Breast epithelium (tissue), 4 donors: Measurements from ENCODE around the gene MROH9. TPM values are rescaled to one million over a fixed set of nuclear protein-coding genes. Genes with fewer than 3 reads are reported as not detected.

Experiments
- DNase-seq, 2 donors: peaks; one replicate each; pipeline ENCODE4 v3.0.0-alpha.2; 2019; ENCODE audit warnings: low spot score in 2 of 2
- H3K27ac ChIP-seq, 2 donors: fragments of 200-600 bp; sonication (generic) in 1 of 2; one replicate each; pipeline ENCODE4 v1.5.1; 2016 to 2019; ENCODE audit warnings: mild to moderate bottlenecking in 1 of 2
- H3K27me3 ChIP-seq, 2 donors: fragments of 200-600 bp; sonication (generic) in 1 of 2; one replicate each; pipeline versions ENCODE4 v1.5.1 to v1.6.0; 2017 to 2019; ENCODE audit warnings: control low read depth in 1 of 2, mild to moderate bottlenecking in 1 of 2
- H3K36me3 ChIP-seq: fragments of 200-600 bp; one replicate; pipeline ENCODE4 v1.5.1; 2019
- H3K4me1 ChIP-seq, 2 donors: fragments of 200-600 bp; sonication (generic); one replicate each; pipeline ENCODE4 v1.5.1; 2016 to 2019; ENCODE audit warnings: control low read depth in 1 of 2
- H3K4me3 ChIP-seq, 3 donors: fragments of 200-600 bp; sonication (generic); 1 replicate in 2 of 3; 2 replicates in 1 of 3; pipeline ENCODE4 v1.5.1; 2016 to 2019; ENCODE audit warnings: mild to moderate bottlenecking in 3 of 3, moderate library complexity in 2 of 3
- H3K9me3 ChIP-seq, 2 donors: fragments of 200-600 bp; sonication (generic) in 1 of 2; one replicate each; pipeline ENCODE4 v1.5.1; 2016 to 2019; ENCODE audit warnings: control low read depth in 1 of 2
- POLR2A ChIP-seq: fragments of 450-650 bp; IDR thresholded peaks from one replicate; pipeline ENCODE4 v1.6.1; 2016; ENCODE audit warnings: antibody characterized with exemption, mild to moderate bottlenecking, moderate library complexity
- POLR2AphosphoS5 ChIP-seq, 3 donors: sonication (generic); formaldehyde crosslinking; IDR thresholded peaks; one replicate each; pipeline ENCODE4 v1.6.1; 2017; ENCODE audit warnings: antibody characterized with exemption in 3 of 3
- intact Hi-C: fragments of 100-400 bp; cut with DNase I; formaldehyde crosslinking; loops from one replicate; pipeline ENCODE4 v1.15.1; 2023; ENCODE audit warnings: low total_unique reads
- total RNA-seq, 3 donors: library from RNA; depleted of rRNA; stranded (reverse); fragments of >200 nt; gene quantifications; one replicate each; pipeline ENCODE4 v1.1.0, GENCODE V29; 2016
- TF ChIP-seq, protein P1 (sequence below), 3 donors: fragments of 450-650 bp; IDR thresholded peaks; one replicate each; pipeline ENCODE4 v1.5.1; 2016 to 2017; ENCODE audit warnings: antibody characterized with exemption in 3 of 3, mild to moderate bottlenecking in 3 of 3, moderate library complexity in 3 of 3

MROH9 gene
- total RNA-seq, 3 donors from 2014 or later = not detected

DNA sequence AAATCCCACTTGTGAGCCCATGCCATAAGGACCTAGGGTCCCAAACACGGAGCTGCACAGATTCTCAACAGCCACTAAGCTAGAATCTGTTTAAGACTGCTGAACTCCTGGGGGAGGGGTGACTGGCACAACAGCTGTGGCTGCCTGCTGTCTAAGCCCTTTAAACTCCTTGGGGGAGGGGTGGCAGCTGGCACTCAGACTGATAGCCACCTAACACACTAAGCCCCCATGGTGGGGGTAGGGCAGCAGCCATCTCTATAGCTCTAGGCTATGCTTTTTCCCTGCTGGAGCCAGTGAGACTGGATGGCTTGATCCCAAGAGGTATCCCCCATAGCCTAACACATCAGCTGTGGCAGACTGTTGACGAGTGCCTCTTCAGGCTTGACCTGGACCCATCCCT is 82.1 kb downstream of the MROH9 start:
- DNase-seq = no peak
- Histone ChIP-seq H3K9me3 (no peaks in the 10 kb centered on the region), H3K4me1 (no peaks in the 10 kb centered on the region), H3K36me3 (no peaks in the 10 kb centered on the region), H3K27ac (no peak overlapping the region), H3K27me3 (no peaks in the 10 kb centered on the region), H3K4me3 (no peak overlapping the region)
- TF ChIP-seq, protein P1, sequence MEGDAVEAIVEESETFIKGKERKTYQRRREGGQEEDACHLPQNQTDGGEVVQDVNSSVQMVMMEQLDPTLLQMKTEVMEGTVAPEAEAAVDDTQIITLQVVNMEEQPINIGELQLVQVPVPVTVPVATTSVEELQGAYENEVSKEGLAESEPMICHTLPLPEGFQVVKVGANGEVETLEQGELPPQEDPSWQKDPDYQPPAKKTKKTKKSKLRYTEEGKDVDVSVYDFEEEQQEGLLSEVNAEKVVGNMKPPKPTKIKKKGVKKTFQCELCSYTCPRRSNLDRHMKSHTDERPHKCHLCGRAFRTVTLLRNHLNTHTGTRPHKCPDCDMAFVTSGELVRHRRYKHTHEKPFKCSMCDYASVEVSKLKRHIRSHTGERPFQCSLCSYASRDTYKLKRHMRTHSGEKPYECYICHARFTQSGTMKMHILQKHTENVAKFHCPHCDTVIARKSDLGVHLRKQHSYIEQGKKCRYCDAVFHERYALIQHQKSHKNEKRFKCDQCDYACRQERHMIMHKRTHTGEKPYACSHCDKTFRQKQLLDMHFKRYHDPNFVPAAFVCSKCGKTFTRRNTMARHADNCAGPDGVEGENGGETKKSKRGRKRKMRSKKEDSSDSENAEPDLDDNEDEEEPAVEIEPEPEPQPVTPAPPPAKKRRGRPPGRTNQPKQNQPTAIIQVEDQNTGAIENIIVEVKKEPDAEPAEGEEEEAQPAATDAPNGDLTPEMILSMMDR (IDR thresholded peaks at IDR 0.05) = no peak
- TF ChIP-seq POLR2AphosphoS5 (IDR thresholded peaks at IDR 0.05) = no peak
- no peak for TF ChIP-seq POLR2A
- intact Hi-C loops = no loop called here

DNA sequence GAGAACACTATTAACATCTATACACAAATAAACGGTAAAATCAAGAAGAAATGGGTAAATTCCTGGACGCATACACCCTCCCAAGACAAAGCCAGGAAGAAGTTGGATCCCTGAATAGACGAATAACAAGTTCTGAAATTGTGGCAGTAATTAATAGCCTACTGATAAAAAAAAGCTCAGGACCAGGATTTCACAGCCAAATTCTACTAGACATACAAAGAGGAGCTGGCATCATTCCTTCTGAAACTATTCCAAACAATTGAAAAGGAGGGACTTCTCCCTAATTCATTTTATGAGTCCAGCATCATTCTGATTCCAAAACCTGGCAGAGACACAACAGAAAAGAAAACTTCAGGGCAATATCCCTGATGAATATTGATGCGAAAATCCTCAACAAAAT is 84.6 kb downstream of the MROH9 start:
- H3K27me3 ChIP-seq = no peaks in the 10 kb centered on the region
- no peak overlapping the region for H3K27ac ChIP-seq
- intact Hi-C loops = no loop called here
- DNase-seq = no peak
- no peak overlapping the region for H3K4me3 ChIP-seq
- H3K9me3 ChIP-seq = no peaks in the 10 kb centered on the region
- no peaks in the 10 kb centered on the region for H3K36me3 ChIP-seq
- H3K4me1 ChIP-seq = no peaks in the 10 kb centered on the region
- no peak for TF ChIP-seq POLR2A
- TF ChIP-seq, protein P1 (IDR thresholded peaks at IDR 0.05) = no peak
- no peak for TF ChIP-seq POLR2AphosphoS5 (IDR thresholded peaks at IDR 0.05)

DNA sequence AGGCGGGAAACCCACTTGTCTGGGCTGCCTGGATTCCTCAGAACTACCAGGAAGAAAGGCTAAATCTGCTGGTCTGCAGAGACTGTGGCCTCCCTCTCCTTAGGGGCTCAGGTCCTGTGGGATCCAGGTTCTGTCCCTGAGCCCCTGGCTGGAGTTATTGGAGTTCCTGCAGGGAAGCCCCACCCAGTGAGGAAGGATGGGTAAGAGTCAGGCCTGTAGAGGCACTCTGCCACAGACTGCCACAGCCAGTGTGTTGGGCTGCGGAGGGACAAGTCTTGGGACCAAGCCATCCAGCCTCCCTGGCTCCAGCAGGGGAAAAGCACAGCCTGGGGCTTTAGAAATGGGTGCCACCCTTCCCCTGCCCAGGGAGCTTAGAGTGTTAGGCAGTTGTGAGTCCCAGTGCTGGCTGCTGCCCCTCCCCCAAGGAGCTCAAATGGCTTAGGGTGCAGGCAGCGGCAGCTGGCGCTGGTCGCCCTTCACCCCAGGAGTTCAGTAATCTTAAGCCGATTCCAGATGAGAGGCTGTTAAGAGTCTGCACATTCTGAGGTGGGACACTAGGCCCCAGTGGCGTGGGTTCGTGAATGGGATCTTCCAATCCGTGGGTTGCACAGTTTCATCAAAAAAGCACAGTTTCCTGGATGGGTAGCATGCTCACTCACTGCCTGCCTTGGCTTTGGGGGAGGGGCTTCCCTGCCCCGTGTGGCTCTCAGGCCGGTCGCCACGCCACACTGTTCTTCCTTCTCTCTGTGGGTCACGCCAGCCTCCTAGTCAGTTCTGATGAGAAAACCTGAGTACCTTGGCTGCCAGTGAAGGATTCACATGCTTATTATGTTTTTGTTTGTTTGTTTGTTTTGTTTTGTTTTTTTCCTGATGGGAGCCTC is 97.7 kb downstream of the MROH9 start:
- H3K9me3 ChIP-seq = no peaks in the 10 kb centered on the region
- no peaks in the 10 kb centered on the region for H3K4me1 ChIP-seq
- DNase-seq = no peak
- no peak overlapping the region for H3K27ac ChIP-seq
- no peaks in the 10 kb centered on the region for H3K27me3 ChIP-seq
- H3K36me3 ChIP-seq = no peaks in the 10 kb centered on the region
- no peak overlapping the region for H3K4me3 ChIP-seq
- intact Hi-C loops = no loop called here
- TF ChIP-seq POLR2AphosphoS5 (IDR thresholded peaks at IDR 0.05) (no peak), POLR2A (no peak)
- TF ChIP-seq, protein P1 (IDR thresholded peaks at IDR 0.05) = no peak

DNA sequence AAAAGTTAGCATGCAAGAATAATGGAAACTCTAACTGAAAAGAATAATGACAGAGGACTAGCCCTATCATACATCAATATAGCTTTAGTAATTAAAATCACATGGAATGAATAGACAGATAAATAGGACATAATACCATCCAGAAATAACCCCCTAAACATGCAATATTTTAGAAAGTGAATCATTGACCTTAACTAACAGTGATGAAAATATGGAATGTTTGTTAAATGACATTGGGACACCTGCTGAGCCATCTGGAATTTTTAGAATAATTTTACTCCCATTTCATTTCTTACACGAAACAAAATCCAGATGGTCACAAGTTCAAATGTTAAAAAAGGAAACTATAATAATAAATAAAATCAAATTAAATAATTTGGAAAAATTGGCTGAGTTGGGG is 102.3 kb downstream of the MROH9 start:
- Histone ChIP-seq H3K4me3 (no peak overlapping the region), H3K36me3 (no peaks in the 10 kb centered on the region), H3K9me3 (peaks cover 0 to under 1% of the 10 kb centered on the region in 2 donors), H3K4me1 (no peaks in the 10 kb centered on the region), H3K27ac (no peak overlapping the region), H3K27me3 (no peaks in the 10 kb centered on the region)
- no peak for DNase-seq
- intact Hi-C loops = no loop called here
- no peak for TF ChIP-seq POLR2A
- TF ChIP-seq POLR2AphosphoS5 (IDR thresholded peaks at IDR 0.05) = no peak
- TF ChIP-seq, protein P1 (IDR thresholded peaks at IDR 0.05) = no peak

DNA sequence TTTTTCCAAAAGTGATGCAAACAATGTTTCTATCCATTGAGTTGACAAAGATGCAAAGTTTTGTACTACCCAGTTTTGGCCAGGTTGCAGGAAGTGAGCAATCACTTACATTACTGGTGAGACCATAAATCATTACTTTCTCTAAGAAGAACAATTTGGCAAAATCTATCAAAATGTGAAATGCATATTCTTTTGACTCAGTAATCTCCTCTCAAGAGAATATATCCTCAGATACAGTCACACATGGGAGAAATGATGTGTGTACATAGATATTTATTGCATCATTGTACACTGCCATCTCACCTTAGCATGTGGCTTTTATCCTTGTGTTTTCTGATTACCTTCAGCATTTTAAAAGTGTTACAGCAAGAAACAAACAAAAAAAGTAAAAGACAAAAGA is 103.0 kb downstream of the MROH9 start:
- TF ChIP-seq, protein P1 (IDR thresholded peaks at IDR 0.05) = no peak
- TF ChIP-seq POLR2A (no peak), POLR2AphosphoS5 (IDR thresholded peaks at IDR 0.05) (no peak)
- no peak for DNase-seq
- Histone ChIP-seq H3K9me3 (peaks cover 2 to 6% of the 10 kb centered on the region in 2 donors), H3K36me3 (no peaks in the 10 kb centered on the region), H3K4me3 (no peak overlapping the region), H3K27me3 (no peaks in the 10 kb centered on the region), H3K4me1 (no peaks in the 10 kb centered on the region), H3K27ac (no peak overlapping the region)
- intact Hi-C loops = no loop called here
